HG02981 (cell line): ENCODE data around the gene CNTNAP5.

ENCODE experiments used
- ATAC-seq: cut with Tn5 transposase; IDR thresholded peaks from one replicate; pipeline ENCODE4 v1.9.1; 2021; ENCODE audit warnings: mild to moderate bottlenecking, moderate library complexity; ENCODE audit not compliant: unreplicated experiment

Gene CNTNAP5

DNA sequence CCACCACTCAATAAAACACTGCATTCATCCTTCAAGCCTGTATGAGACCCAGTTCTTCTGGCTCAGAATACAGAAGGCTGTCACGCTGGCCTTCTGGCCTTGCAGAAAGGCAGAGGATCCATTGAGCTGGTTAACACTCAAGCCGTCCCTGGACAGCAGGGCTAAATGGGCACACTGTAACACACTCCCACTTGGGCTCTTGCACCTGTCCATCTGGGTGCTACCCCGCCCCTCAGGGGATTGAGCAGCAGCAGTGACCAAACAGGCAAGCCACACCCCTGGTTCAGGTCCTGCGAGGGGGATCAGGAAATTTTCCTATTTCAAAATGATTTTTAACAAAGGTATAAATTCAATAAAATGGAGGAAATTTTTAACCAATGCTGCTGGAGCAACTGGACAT is 936.0 kb downstream of the CNTNAP5 start:
- no peak for ATAC-seq
